K562 (cell line): ENCODE results near the gene SH2D4B. TPM values are rescaled to one million over a fixed set of nuclear protein-coding genes. Genes with fewer than 3 reads are reported as not detected.

Experiments
- ATAC-seq: fragments of 200-7000 bp; cut with Tn5 transposase; 3 replicates; pipeline ENCODE4 v1.9.1; 2020; ENCODE audit warnings: moderate library complexity
- BruUV-seq: library from RNA; stranded (reverse); fragments of 400-500 nt; replicated peaks from 2 replicates; lab custom pipeline; 2021; lab: Mats Ljungman, UMichigan
- CTCF ChIA-PET: fragments of 300-600 bp; formaldehyde crosslinking; extraction: SDS; loops from one replicate; lab custom pipeline; 2021; ENCODE audit warnings: low intra/inter-chr PET ratio; lab: Yijun Ruan, JAX
- POLR2A ChIA-PET: fragments of 300-600, 350-650 bp; sonication (Branson Sonifier 250); formaldehyde crosslinking; extraction: SDS; loops from one replicate; lab custom pipeline; 2021; ENCODE audit warnings: antibody characterized with exemption, inconsistent platforms; lab: Yijun Ruan, JAX
- DNase-seq, 4 experiments: peaks; one replicate each; pipeline versions ENCODE4 v3.0.0 to v3.0.0-alpha.2; 2011 to 2018; ENCODE audit warnings: low spot score in 3 of 4, mixed read lengths in 3 of 4; ENCODE audit errors: extremely low read depth in 1 of 4
- FAIRE-seq: peaks from 2 replicates; lab custom pipeline; 2011; peaks lifted over from hg19 to GRCh38; lab: Jason Lieb, UNC
- H2AFZ ChIP-seq: 2 replicates; pipeline ENCODE4 v1.6.0; 2011; ENCODE audit warnings: low read depth, low read length, control low read depth, inconsistent platforms
- H3K27ac ChIP-seq: fragments of 200-600 bp; 3 replicates; pipeline ENCODE4 v1.8.0; 2011; ENCODE audit warnings: low read depth, mild to moderate bottlenecking, control low read depth, inconsistent platforms, low read length, moderate library complexity, mixed read lengths; ENCODE audit errors: extremely low read depth
- H3K27me3 ChIP-seq, 2 experiments: fragments of 300-600 bp in 1 of 2; 2 replicates in 1 of 2; 3 replicates in 1 of 2; pipeline versions ENCODE4 v1.6.0 to v1.8.0; 2011; ENCODE audit warnings: inconsistent platforms in 2 of 2, low read length in 2 of 2, mild to moderate bottlenecking in 1 of 2, mixed read lengths in 1 of 2, moderate library complexity in 1 of 2; ENCODE audit not compliant: control insufficient read depth in 2 of 2, insufficient read depth in 2 of 2
- H3K36me3 ChIP-seq: fragments of 300-600 bp; 3 replicates; pipeline ENCODE4 v1.8.0; 2011; ENCODE audit warnings: mild to moderate bottlenecking, low read length, inconsistent platforms; ENCODE audit not compliant: control insufficient read depth, insufficient read depth
- H3K4me1 ChIP-seq, 2 experiments: fragments of 200-600 bp in 1 of 2; replicated peaks in 1 of 2; 2 replicates in 1 of 2; 3 replicates in 1 of 2; pipeline versions ENCODE4 v1.5.1 to v1.8.0; 2011; ENCODE audit warnings: inconsistent platforms in 2 of 2, low read length in 2 of 2, mild to moderate bottlenecking in 1 of 2, mixed read lengths in 1 of 2, moderate library complexity in 1 of 2; ENCODE audit not compliant: control insufficient read depth in 2 of 2, insufficient read depth in 2 of 2
- H3K4me2 ChIP-seq: 2 replicates; pipeline ENCODE4 v1.6.1; 2011; ENCODE audit warnings: low read length, control low read depth, inconsistent platforms, mixed read lengths; ENCODE audit not compliant: insufficient read depth
- H3K4me3 ChIP-seq: fragments of 200-600 bp; sonication (generic), shearing (Covaris generic); 2 replicates; pipeline ENCODE4 v1.5.1; 2016; ENCODE audit warnings: control low read depth, inconsistent platforms
- H3K79me2 ChIP-seq: fragments of 200-600 bp; 3 replicates; pipeline ENCODE4 v1.8.0; 2011; ENCODE audit warnings: low read length, inconsistent platforms; ENCODE audit not compliant: control insufficient read depth, insufficient read depth
- H3K9ac ChIP-seq, 2 experiments: 2 replicates each; pipeline versions ENCODE4 v1.6.0 to v1.6.1; 2011; ENCODE audit warnings: low read depth in 2 of 2, low read length in 2 of 2, control low read depth in 1 of 2, inconsistent platforms in 1 of 2, mild to moderate bottlenecking in 1 of 2, mixed read lengths in 1 of 2; ENCODE audit not compliant: insufficient read depth in 1 of 2
- H3K9me1 ChIP-seq: one replicate; pipeline ENCODE4 v1.6.0; 2011; ENCODE audit warnings: inconsistent platforms, mild to moderate bottlenecking, low read length, moderate library complexity; ENCODE audit not compliant: control insufficient read depth, insufficient read depth
- H3K9me3 ChIP-seq: replicated peaks from 2 replicates; pipeline ENCODE4 v1.5.1; 2011; ENCODE audit warnings: low read depth, low read length, inconsistent platforms; ENCODE audit not compliant: control insufficient read depth, insufficient read depth
- H4K20me1 ChIP-seq: replicated peaks from 2 replicates; pipeline ENCODE4 v1.6.1; 2011; ENCODE audit warnings: low read length, inconsistent platforms, mixed read lengths; ENCODE audit not compliant: control insufficient read depth, insufficient read depth
- FOXJ3 ChIP-seq: sonication (generic); formaldehyde crosslinking; IDR thresholded peaks from 2 replicates; pipeline ENCODE4 v1.4.0; 2020; ENCODE audit warnings: mild to moderate bottlenecking, missing genetic modification reagents
- MCM2 ChIP-seq: fragments of 450-650 bp; IDR thresholded peaks from 2 replicates; pipeline ENCODE4 v1.6.1; 2017; ENCODE audit warnings: low read depth, mild to moderate bottlenecking
- NCOA1 ChIP-seq: fragments of 450-650 bp; IDR thresholded peaks from 2 replicates; pipeline ENCODE4 v1.6.1; 2016; ENCODE audit warnings: low read depth
- NFIC ChIP-seq: fragments of 450-650 bp; IDR thresholded peaks from 2 replicates; pipeline ENCODE4 v1.6.1; 2017; ENCODE audit warnings: mild to moderate bottlenecking, inconsistent platforms
- POU5F1 ChIP-seq: fragments of 150-350 bp; IDR thresholded peaks from 2 replicates; pipeline ENCODE4 v1.6.1; 2014; ENCODE audit warnings: borderline replicate concordance, low read length, low read depth, mild to moderate bottlenecking; ENCODE audit not compliant: partially characterized antibody
- PTRF ChIP-seq: fragments of 450-650 bp; IDR thresholded peaks from 2 replicates; pipeline ENCODE4 v1.6.1; 2016; ENCODE audit warnings: mild to moderate bottlenecking, missing genetic modification characterization, missing compliant biosample characterization
- RBM15 ChIP-seq: fragments of 200-400 bp; formaldehyde crosslinking; IDR thresholded peaks from 2 replicates; pipeline ENCODE4 v1.6.1; 2018; ENCODE audit warnings: mild to moderate bottlenecking, low read length, moderate library complexity; ENCODE audit not compliant: insufficient read depth
- ZEB2 ChIP-seq: fragments of 450-650 bp; IDR thresholded peaks from 2 replicates; pipeline ENCODE4 v1.6.1; 2016
- WGBS: fragments of 100-300 bp; shearing (Covaris generic); methylation state at CpG from one replicate; pipeline ENCODE4 v1.1.6; 2016; ENCODE audit warnings: low coverage, mixed read lengths; ENCODE audit not compliant: insufficient coverage; ENCODE audit errors: missing lambda C conversion rate; 5-methylcytosine and 5-hydroxymethylcytosine counted together
- in situ Hi-C: fragments of 300-500 bp; cut with MboI; formaldehyde crosslinking; loops from 4 replicates; pipeline ENCODE4 v1.15.0; 2018; ENCODE audit warnings: inconsistent platforms, mixed read lengths
- intact Hi-C: fragments of 100-400 bp; cut with micrococcal nuclease; formaldehyde crosslinking; loops from 2 replicates; pipeline ENCODE4 v1.14.2; 2022
- polyA plus RNA-seq, 8 experiments: library from polyadenylated mRNA; depleted of rRNA in 4 of 8; stranded (reverse) in 5 of 8; unstranded in 3 of 8; fragments of >200 nt; fragmentation: Nextera tagmentation in 2 of 8; fragmentation: Illumina TruSeq in 1 of 8; extraction: Ambion mirVana in 2 of 8; extraction: Trizol in 1 of 8; gene quantifications; 2 replicates each; pipeline versions ENCODE4 v1.2.1 to v1.2.3, GENCODE V29; 2011 to 2014; ENCODE audit warnings: inconsistent platforms in 1 of 8, missing spikeins in 1 of 8
- total RNA-seq, 7 experiments: library from RNA; depleted of rRNA in 6 of 7; stranded (reverse); fragments of >200 nt in 6 of 7; fragmentation: Illumina TruSeq in 2 of 7; extraction: Trizol in 2 of 7; gene quantifications; 2 replicates each; pipeline versions ENCODE4 v1.2.1 to v1.2.3, GENCODE V29; 2011 to 2021; ENCODE audit warnings: low replicate concordance in 1 of 7
- TF ChIP-seq, protein P1 (sequence below): fragments of 450-650 bp; IDR thresholded peaks from 2 replicates; pipeline ENCODE4 v1.6.1; 2016; ENCODE audit warnings: low read depth, mild to moderate bottlenecking, moderate library complexity

The SH2D4B gene
- total and polyA plus RNA-seq, 9 of the 15 experiments (the other 6 are each of a cell fraction or from before 2014, with no cell fraction given) = 0.03 to 0.14 (median 0.04) TPM; not detected in 4

DNA sequence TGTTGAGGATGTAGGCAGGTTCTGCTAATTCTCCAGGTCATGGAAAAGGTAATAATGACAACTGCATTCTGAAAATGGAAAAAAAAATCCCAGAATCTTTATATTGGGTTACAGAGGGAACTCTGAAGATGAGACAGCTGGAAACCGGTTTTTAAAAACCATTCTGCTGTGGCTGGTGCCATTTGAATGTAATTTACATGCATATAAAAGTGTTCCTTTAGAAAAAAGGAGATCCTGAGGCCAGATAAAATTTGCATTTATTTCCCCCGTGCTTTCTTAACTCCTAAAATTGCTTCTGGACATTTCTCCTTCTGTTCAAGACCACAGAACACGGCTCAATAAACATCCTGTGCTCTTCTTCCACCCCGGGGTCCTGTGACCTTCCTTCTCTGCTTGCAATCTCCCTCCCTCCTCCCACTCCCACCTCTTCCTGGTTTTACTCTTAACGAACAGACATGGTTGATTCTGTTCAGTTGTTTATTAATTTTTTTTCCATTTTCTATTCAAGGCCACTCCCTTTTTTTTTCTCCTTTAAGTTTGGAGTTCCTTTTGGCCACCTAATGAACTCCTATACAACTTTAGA, 41.6 kb downstream of the SH2D4B start:
- BruUV-seq = no TSS peak
- Histone ChIP-seq H3K4me2 (no peak overlapping the region), H3K4me1 (no peaks in the 10 kb centered on the region), H3K9me3 (no peaks in the 10 kb centered on the region), H3K9ac (no peak overlapping the region), H3K27ac (no peak overlapping the region), H3K79me2 (no peaks in the 10 kb centered on the region), H4K20me1 (no peaks in the 10 kb centered on the region), H3K4me3 (no peak overlapping the region), H2AFZ (no peak overlapping the region), H3K27me3 (peaks cover 11 to 22% of the 10 kb centered on the region in 2 experiments), H3K36me3 (no peaks in the 10 kb centered on the region), H3K9me1 (no peaks in the 10 kb centered on the region)
- in situ Hi-C loops = no loop called here
- intact Hi-C loops = no loop called here
- 2% methylated on average over 5 of the region's 5 CpGs for WGBS
- TF ChIP-seq FOXJ3 (CRISPR knock-in tag) = no peak
- TF ChIP-seq POU5F1 = no peak
- TF ChIP-seq MCM2 = no peak
- no peak for TF ChIP-seq RBM15
- TF ChIP-seq, protein P1, sequence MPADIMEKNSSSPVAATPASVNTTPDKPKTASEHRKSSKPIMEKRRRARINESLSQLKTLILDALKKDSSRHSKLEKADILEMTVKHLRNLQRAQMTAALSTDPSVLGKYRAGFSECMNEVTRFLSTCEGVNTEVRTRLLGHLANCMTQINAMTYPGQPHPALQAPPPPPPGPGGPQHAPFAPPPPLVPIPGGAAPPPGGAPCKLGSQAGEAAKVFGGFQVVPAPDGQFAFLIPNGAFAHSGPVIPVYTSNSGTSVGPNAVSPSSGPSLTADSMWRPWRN = no peak
- no peak for TF ChIP-seq NFIC
- no peak for TF ChIP-seq NCOA1
- TF ChIP-seq ZEB2 = no peak
- no peak for TF ChIP-seq PTRF (tag)
- DNase-seq (no peak), FAIRE-seq (no peak), ATAC-seq (no peak)
- ChIA-PET POLR2A (interaction anchor here (0.6 to 0.8 kb wide), 2 partner anchors 9 to 87 kb away, joined by 3 read pairs; no protein-coding TSS in a partner anchor), CTCF (no interaction called here)
